ENCODE data around the gene EPN2.

Gene EPN2

DNA sequence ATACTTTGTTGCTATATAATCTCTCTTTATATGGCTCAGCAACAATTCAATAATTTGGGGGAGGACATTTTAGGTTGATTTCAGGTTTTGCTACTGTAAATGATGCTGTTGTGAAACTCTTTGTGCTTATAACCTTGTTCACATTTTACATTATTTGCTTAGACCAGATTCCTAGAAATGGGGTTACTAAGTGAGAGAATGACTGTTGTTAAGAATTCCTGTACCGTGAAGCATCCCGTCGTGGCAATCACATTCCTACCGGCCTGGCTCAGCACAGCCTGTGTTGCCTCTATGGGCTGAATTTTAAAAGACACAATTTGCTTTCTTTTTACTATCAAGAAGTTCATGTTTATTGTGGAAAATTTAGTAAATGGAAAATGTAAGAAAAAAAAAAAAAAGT is 94.0 kb downstream of the EPN2 start:
- peak; percentile 60 to 66 for DNase-seq (ENCODE audit: low read depth in 2 of 2)

- no peak for DNase-seq (ENCODE audit: low read depth in 2 of 2)
These were observed 94.5 kb downstream of the EPN2 start for GRCh38 chr17:19331543-19332245.

- DNase-seq (ENCODE audit: low read depth in 2 of 2) = no peak
These were observed 95.4 kb downstream of the EPN2 start for GRCh38 chr17:19332371-19333131.

GRCh38 chr17:19333132-19333440 is 95.9 kb downstream of the EPN2 start:
- DNase-seq (ENCODE audit: low read depth in 2 of 2) = no peak

DNA sequence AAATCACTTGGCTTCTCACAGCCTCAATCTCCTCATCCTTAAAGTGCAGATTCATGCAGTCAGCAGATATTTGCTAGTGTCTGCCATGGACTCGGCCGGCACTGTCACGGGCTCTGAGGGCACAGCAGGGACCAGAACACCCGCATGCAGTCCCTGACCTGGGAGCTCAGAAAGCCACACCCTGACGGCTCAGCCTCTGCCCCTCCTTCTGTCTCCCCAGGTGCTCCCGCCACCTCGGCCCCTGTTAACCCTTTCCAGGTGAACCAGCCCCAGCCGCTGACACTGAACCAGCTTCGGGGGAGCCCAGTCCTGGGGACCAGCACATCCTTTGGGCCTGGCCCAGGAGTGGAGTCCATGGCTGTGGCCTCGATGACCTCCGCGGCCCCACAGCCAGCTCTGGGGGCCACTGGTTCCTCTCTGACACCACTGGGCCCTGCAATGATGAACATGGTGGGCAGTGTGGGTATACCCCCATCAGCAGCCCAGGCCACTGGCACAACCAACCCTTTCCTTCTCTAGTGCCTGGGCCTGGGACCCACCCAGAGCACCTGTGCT is 96.6 kb downstream of the EPN2 start:
- no peak for DNase-seq (ENCODE audit: low read depth in 2 of 2)

DNA sequence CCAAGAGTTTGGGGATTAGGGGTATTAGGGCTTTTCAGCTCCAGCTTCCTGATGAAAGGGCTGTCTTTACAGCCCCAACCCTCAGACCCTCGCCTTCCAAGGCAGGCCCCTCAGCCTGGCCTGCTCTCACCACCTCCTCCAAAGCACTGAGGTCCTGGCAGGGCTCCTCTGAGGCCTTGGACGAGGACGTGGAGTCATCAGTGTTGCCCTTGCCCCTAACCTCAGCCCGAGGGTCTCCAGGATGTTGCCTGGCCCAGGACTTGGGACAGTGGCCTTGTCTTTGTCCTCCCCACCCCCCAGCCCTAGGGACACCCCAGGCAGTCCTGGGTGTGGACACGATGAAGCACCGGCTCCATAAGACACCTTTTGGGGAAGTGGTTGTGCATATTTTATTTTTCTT is 97.2 kb downstream of the EPN2 start:
- DNase-seq (ENCODE audit: low read depth in 2 of 2) = no peak

- no peak for DNase-seq (ENCODE audit: low read depth in 2 of 2)
These were observed 98.9 kb downstream of the EPN2 start for GRCh38 chr17:19335951-19336631.

GRCh38 chr17:19336938-19337711 is 100.0 kb downstream of the EPN2 start:
- no peak for DNase-seq (ENCODE audit: low read depth in 2 of 2)

- DNase-seq (ENCODE audit: low read depth in 2 of 2) = no peak
These were observed 100.5 kb downstream of the EPN2 start for GRCh38 chr17:19337712-19338023.

GRCh38 chr17:19338031-19338990 is 101.1 kb downstream of the EPN2 start:
- DNase-seq (ENCODE audit: low read depth in 2 of 2) = no peak

DNA sequence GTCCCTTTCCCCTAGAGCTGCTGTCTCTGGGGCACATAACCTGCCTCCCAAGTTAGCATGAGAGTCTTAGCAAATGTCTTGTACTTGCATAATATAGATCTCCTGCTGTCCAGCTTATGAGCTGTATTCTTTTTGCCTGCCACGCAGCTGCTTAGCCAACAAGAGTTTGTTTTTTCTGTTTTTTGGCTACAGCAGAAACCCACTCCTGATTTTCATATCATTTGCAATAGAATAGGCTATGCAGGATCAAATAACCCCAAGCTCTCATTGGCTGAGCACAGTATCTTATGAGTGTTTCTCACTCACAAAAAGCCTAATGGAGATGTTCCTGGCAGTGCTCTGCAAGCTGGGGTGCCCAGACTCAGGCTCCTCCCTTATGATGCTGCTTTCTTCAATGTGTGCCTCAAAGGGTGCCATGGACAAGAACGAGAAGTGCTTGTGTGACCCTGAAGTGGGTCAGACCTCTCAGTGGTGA is 102.2 kb downstream of the EPN2 start:
- DNase-seq (ENCODE audit: low read depth in 2 of 2) = no peak

DNA sequence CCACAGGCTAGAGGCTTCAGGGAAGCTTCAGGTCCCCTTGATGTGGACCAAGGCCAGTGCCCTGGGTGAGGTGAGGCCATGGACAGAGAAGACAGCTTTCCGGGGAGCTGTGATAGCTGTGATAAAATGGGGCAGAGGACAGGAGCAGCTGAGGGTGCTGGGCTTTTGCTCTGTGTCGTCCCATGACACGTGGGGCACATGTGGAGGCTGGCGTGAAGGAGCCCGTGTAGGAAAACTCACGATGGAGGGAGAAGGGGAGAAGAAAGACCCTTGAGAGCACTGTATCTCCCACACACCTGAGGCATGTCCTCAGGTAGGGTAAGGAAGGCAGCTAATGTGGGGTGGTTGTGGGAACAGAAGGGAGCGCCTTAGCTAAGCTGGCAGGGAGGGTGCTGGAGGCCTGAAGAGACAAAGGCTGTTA is 104.1 kb downstream of the EPN2 start:
- DNase-seq (ENCODE audit: low read depth in 2 of 2) = no peak

- peak in 1 of 2 experiments; percentile 7 for DNase-seq (ENCODE audit: low read depth in 2 of 2)
These were observed 104.8 kb downstream of the EPN2 start for GRCh38 chr17:19341641-19342610.

DNA sequence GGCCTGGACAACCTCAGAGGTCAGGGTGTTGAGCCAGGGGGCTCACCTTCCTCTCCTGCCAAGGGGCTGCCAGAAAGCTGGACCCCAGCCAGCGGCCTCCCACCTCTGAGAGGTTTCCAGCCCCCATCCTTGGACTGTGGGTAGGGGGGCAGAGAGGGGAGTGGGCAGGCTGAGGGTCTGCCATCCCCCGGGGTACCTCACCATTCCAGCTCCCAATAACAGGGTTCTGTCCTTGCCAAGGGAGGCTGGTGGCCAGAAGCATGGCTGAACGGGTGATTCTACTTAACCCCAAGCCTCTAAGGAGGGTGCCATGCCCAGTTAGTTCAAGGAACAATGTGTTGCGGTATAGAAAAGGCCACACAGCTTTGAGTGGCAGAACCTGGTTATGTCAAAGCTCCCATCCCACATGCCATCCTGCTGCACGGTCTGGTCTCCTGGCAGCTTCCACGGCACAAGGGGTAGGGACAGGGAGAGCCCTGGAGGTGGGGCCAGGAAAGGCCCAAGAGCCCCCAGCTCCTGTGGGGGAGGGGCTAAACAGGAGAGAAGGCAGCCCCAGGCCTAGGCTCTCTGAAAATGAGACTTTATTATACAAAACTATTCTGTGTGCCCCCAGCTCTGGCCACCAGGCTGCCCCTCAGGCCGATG is 105.6 kb downstream of the EPN2 start:
- no peak for DNase-seq (ENCODE audit: low read depth in 2 of 2)

GRCh38 chr17:19343256-19343630 is 106.1 kb downstream of the EPN2 start:
- DNase-seq (ENCODE audit: low read depth in 2 of 2) = no peak

GRCh38 chr17:19343671-19344151 is 106.5 kb downstream of the EPN2 start:
- DNase-seq (ENCODE audit: low read depth in 2 of 2) = no peak

DNA sequence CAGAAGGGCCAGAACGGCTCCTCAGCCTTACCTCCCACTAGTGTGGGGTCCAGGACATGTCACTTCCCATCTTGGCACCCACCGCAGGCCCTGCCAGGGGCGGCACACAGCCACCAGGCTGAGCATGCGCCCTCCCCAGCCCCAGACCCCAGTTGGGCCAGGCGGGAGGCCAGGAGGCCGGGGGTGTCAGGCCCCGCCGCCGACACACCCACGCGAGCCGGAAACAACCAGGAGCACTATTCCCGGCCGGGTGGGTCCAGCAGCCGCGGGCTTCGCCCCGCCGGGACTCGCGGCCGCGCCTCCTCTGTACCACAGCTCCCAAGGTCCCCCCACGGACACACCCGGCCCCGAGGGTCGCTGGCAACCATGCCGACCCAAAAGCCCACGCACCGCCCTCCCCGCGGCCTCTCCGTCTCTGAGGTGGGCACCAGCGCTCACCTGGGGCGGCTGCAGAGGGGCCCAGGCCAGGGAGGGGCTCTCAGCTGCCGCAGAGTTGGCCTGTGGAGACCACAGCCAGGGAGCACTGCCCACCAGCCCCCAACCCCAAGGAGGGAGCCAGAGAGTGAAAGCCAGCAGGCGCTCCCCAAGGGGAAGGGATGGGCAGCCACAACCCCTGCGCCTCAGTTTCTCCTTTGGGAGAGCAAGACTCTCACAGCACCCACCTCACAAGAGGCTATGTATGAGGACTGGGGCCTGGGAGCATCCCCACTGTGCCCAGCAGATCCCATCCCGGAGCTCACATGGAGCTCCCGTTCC is 107.3 kb downstream of the EPN2 start:
- no peak for DNase-seq (ENCODE audit: low read depth in 2 of 2)

DNA sequence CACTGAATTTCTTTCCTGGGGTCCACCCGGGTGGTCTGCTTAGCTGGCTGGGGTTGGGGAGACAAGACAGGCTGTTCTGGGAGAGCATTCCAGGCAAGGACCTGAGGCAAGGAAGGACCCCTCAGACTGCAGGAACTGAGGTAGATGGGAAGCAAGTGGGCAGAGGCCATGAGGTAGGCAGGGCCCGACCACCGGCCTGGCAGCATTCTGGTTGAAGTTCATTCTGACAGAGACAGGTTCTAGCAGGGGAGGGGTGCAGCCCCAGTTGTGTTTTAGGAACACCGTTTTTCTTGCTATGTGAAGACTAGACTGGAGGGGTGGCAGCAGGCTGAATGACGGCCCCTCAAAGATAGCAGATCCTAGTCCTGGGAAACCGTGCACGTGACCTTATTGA is 107.9 kb downstream of the EPN2 start:
- DNase-seq (ENCODE audit: low read depth in 2 of 2) = no peak

Data from fibroblast of skin of left biceps (primary cell).